Transverse colon (tissue), 4 donors: ENCODE results near the gene IDNK. TPM values are rescaled to one million over a fixed set of nuclear protein-coding genes. Genes with fewer than 3 reads are reported as not detected.
A peak's percentile ranks its signal among the peaks of the same experiment; 100 is the strongest.

Source experiments
- DNase-seq: peaks from one replicate; pipeline ENCODE4 v3.0.0-alpha.2; 2019
- H3K27ac ChIP-seq, 4 donors: fragments of 200-600 bp; sonication (generic); 2 replicates each; pipeline ENCODE4 v1.5.1; 2016 to 2018; ENCODE audit warnings: inconsistent platforms in 4 of 4
- H3K27me3 ChIP-seq: fragments of 200-600 bp; sonication (generic); 2 replicates; pipeline ENCODE4 v1.5.1; 2017; ENCODE audit warnings: inconsistent platforms
- H3K36me3 ChIP-seq, 4 donors: fragments of 200-600 bp; sonication (generic); 2 replicates each; pipeline ENCODE4 v1.5.1; 2017 to 2019; ENCODE audit warnings: inconsistent platforms in 4 of 4
- H3K4me1 ChIP-seq, 4 donors: fragments of 200-600 bp; sonication (generic); 2 replicates each; pipeline ENCODE4 v1.5.1; 2017 to 2020; ENCODE audit warnings: inconsistent platforms in 4 of 4
- H3K4me3 ChIP-seq, 4 donors: fragments of 200-600 bp; sonication (generic); 1 replicate in 1 of 4; 2 replicates in 3 of 4; pipeline versions ENCODE4 v1.5.1 to v1.6.1; 2017 to 2019; ENCODE audit warnings: inconsistent platforms in 4 of 4
- H3K9me3 ChIP-seq, 2 donors: fragments of 200-600 bp; sonication (generic); 2 replicates each; pipeline ENCODE4 v1.5.1; 2017 to 2019; ENCODE audit warnings: inconsistent platforms in 2 of 2
- EP300 ChIP-seq: sonication (generic); formaldehyde crosslinking; IDR thresholded peaks from one replicate; pipeline ENCODE4 v1.6.1; 2017; ENCODE audit warnings: antibody characterized with exemption, low read depth
- POLR2A ChIP-seq: fragments of 450-650 bp; IDR thresholded peaks from one replicate; pipeline ENCODE4 v1.6.1; 2016; ENCODE audit warnings: antibody characterized with exemption, mild to moderate bottlenecking, moderate library complexity
- POLR2AphosphoS5 ChIP-seq, 3 donors: sonication (generic); formaldehyde crosslinking; IDR thresholded peaks; one replicate each; pipeline ENCODE4 v1.6.1; 2016; ENCODE audit warnings: antibody characterized with exemption in 3 of 3
- WGBS, 2 donors: methylation state at CpG; one replicate each; pipeline ENCODE4 v1.1.5; 2018; ENCODE audit warnings: low coverage in 1 of 2; 5-methylcytosine and 5-hydroxymethylcytosine counted together
- in situ Hi-C, 4 donors: fragments of 200-750 bp; cut with MboI; loops; one replicate each; pipeline versions ENCODE4 v1.15.0 to v1.15.1; 2017; ENCODE audit warnings: low sequenced_read_pairs in 3 of 4, low pct_ligation_motif_present in 1 of 4, low pct_unique_long_range_greater_than_20kb in 1 of 4
- intact Hi-C: fragments of 100-400 bp; cut with DNase I; formaldehyde crosslinking; loops from one replicate; pipeline ENCODE4 v1.15.1; 2023; ENCODE audit warnings: low total_unique reads
- total RNA-seq, 4 donors: library from RNA; depleted of rRNA; stranded (reverse); fragments of >200 nt; gene quantifications; one replicate each; pipeline ENCODE4 v1.1.0, GENCODE V29; 2016
- TF ChIP-seq, protein P1 (sequence below), 5 experiments: fragments of 200-600 bp in 3 of 5; fragments of 450-650 bp in 2 of 5; sonication (generic) in 3 of 5; IDR thresholded peaks; 1 replicate in 2 of 5; 2 replicates in 3 of 5; pipeline ENCODE4 v1.5.1; 2016 to 2017; ENCODE audit warnings: antibody characterized with exemption in 5 of 5, inconsistent platforms in 3 of 5, mild to moderate bottlenecking in 2 of 5, moderate library complexity in 1 of 5

IDNK gene
- total RNA-seq, 4 donors from 2014 or later, result 4.6 to 18.7 TPM; not detected in 2

DNA sequence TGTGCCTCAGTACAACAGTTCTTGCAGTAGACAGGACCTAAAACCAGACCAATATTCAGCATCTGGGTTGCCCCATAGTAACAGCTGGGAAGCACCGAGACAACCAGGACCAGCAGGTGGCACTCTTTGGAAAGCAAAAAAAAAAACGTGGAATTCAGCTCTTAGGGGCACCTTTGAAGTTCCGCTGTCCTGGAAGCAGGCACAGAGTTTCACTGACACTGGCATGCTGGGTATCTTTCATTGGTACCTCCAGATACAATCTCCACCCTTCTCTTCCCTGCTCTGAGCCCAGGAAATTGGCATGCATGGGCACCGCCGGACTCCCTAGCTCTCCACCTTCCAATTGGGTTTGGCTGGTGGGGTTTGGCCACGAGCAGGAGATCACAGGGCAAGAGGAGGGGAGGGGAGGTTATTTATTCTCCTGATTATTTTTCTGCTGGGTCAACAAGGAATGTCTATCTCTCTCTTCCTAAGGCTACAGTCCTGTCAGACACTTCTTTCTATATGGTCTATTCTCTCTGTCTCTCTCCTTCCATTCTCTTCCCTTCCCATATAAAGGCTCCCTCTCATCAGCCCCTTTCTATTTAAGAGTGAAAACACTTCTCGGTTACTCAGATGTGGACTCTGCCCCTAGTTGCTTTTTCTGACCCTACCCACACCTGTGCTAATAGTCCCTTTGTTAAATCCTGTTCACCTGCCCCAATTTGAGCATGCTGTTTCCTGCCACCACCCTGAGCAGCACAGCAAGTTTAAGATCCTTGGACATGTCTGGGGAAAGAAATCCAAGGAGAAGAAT is 1.9 kb upstream of the IDNK start:
- intact Hi-C loops, result no loop called here
- DNase-seq, result peak; percentile 52

DNA sequence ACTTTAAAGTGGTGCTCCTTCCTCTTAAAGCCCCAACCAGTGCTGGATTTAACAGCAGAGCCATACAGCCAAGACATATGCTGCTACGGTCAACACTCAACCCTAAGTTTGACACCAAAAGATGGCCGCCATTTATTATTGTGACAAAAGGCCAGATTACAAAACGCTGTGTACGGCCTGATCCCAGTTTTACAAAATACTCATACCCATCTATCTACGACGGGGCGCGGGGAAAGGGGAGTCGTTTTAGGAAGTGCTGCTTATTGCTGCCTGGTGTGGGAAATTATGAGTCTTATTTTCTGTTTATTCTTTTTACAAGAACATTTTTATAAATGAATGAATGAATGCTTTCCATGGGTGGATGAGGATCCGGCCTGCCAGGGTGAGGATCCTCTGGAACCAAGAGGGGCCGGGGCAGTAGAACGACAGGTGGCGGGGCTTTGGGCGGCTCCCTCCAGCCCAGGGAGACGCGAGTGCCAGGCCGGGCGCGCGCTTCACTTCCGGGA is 457 bp upstream of the IDNK start:
- Histone ChIP-seq H3K4me3 (peak overlapping the region; percentile 63 to 82 (median 76)), H3K27ac (peak overlapping the region; percentile 90 to 94 (median 92)), H3K27me3 (no peaks in the 10 kb centered on the region), H3K9me3 (no peaks in the 10 kb centered on the region), H3K4me1 (peaks cover 0 to 28% (median 17%) of the 10 kb centered on the region in 4 donors), H3K36me3 (peaks cover 0 to 5% (median 0%) of the 10 kb centered on the region in 4 donors)
- in situ Hi-C loops, result loop anchor here in 3 of 4 donors (10.0 to 25.0 kb wide), 3 partner anchors 290 to 690 kb away; partner anchors contain the start of gene KIF27 (in 2 of the 3)
- TF ChIP-seq POLR2AphosphoS5 (IDR thresholded peaks at IDR 0.05) (no peak), POLR2A (no peak), EP300 (no peak)
- TF ChIP-seq, protein P1, sequence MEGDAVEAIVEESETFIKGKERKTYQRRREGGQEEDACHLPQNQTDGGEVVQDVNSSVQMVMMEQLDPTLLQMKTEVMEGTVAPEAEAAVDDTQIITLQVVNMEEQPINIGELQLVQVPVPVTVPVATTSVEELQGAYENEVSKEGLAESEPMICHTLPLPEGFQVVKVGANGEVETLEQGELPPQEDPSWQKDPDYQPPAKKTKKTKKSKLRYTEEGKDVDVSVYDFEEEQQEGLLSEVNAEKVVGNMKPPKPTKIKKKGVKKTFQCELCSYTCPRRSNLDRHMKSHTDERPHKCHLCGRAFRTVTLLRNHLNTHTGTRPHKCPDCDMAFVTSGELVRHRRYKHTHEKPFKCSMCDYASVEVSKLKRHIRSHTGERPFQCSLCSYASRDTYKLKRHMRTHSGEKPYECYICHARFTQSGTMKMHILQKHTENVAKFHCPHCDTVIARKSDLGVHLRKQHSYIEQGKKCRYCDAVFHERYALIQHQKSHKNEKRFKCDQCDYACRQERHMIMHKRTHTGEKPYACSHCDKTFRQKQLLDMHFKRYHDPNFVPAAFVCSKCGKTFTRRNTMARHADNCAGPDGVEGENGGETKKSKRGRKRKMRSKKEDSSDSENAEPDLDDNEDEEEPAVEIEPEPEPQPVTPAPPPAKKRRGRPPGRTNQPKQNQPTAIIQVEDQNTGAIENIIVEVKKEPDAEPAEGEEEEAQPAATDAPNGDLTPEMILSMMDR (IDR thresholded peaks at IDR 0.05), result no peak
- 16 to 30% methylated on average over 11 to 21 of the region's 21 CpGs for WGBS, 2 donors
- DNase-seq, result peak; percentile 79
- intact Hi-C loops, result no loop called here

More for the DNA sequence above, 1.9 kb upstream of the IDNK start:
- in situ Hi-C loops, result loop anchor here in 3 of 4 donors (10.0 to 25.0 kb wide), 3 partner anchors 291 to 691 kb away; partner anchors contain the start of gene KIF27 (in 2 of the 3)
- 18 to 19% methylated on average over 5 to 7 of the region's 7 CpGs for WGBS, 2 donors
- no peak overlapping the region for H3K27ac ChIP-seq
- no peaks in the 10 kb centered on the region for H3K27me3 ChIP-seq
- H3K4me1 ChIP-seq, result peaks cover 0 to 28% (median 17%) of the 10 kb centered on the region in 4 donors
- H3K9me3 ChIP-seq, result no peaks in the 10 kb centered on the region
- TF ChIP-seq EP300, result no peak
- no peak for TF ChIP-seq POLR2A
- TF ChIP-seq, protein P1 (IDR thresholded peaks at IDR 0.05), result peak; percentile 54 to 68 (median 60)
- TF ChIP-seq POLR2AphosphoS5 (IDR thresholded peaks at IDR 0.05), result no peak
- H3K4me3 ChIP-seq, result no peak overlapping the region
- no peaks in the 10 kb centered on the region for H3K36me3 ChIP-seq

DNA sequence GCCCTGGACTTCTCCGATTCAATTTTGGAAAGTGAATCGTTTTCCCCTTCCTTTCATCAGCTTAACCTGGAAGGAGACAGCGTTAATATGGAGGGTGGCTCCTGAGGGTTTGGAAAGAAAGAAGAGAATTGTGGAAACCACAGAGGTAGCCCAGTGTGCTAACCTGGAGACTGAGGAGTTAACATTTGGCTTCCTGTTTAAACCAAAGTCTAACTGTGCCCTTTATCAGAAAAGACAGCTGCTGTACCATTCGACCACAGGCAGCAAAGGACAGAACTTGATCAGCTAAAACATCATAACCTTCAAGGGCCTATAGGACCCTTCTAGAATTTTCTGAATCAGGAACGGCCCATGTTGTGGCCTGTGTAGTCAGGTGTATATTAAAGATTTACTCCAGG is 735 bp downstream of the IDNK start:
- in situ Hi-C loops (loop anchor here in 3 of 4 donors (10.0 to 25.0 kb wide), 3 partner anchors 289 to 689 kb away; partner anchors contain the start of gene KIF27 (in 2 of the 3)), intact Hi-C loops (no loop called here)
- Histone ChIP-seq H3K4me3 (peak overlapping the region; percentile 63 to 82 (median 76)), H3K4me1 (peaks cover 0 to 28% (median 17%) of the 10 kb centered on the region in 4 donors), H3K27me3 (no peaks in the 10 kb centered on the region), H3K36me3 (peaks cover 0 to 5% (median 0%) of the 10 kb centered on the region in 4 donors), H3K9me3 (no peaks in the 10 kb centered on the region), H3K27ac (peak overlapping the region; percentile 90 to 94 (median 92))
- WGBS, 2 donors, result 8 to 10% methylated on average over 2 to 5 of the region's 5 CpGs
- TF ChIP-seq POLR2AphosphoS5 (IDR thresholded peaks at IDR 0.05) (no peak), POLR2A (no peak), EP300 (no peak)
- TF ChIP-seq, protein P1 (IDR thresholded peaks at IDR 0.05), result no peak
- no peak for DNase-seq

DNA sequence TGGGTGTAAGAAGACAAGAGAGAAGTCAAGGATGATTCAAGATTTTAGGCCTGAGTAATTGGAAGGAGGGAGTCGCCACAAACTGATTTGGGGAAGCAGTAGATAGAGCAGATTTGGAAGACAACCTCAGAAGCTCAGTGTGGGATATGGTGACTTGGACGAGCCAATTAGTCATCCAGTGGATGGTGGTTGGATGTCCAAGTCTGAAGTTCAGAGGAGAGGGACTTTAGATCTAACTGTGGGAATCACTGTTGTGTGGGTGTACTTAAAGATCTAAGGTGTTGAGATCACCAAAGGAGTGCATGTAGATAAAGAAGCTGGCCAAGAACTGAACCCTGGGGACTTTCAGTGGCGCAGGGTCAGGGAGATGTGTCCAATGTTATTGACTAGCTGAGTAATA is 2.2 kb downstream of the IDNK start:
- 83 to 89% methylated on average over 1 to 3 of the region's 3 CpGs for WGBS, 2 donors

More for the DNA sequence above, 2.2 kb downstream of the IDNK start:
- no peak for DNase-seq
- Histone ChIP-seq H3K4me1 (peaks cover 0 to 35% (median 17%) of the 10 kb centered on the region in 4 donors), H3K9me3 (no peaks in the 10 kb centered on the region), H3K36me3 (peaks cover 0 to 5% (median 0%) of the 10 kb centered on the region in 4 donors), H3K4me3 (no peak overlapping the region), H3K27ac (no peak overlapping the region), H3K27me3 (no peaks in the 10 kb centered on the region)
- in situ Hi-C loops (loop anchor here in 1 of 4 donors (10.0 kb wide), 1 partner anchor 290 kb away; no protein-coding TSS in a partner anchor), intact Hi-C loops (no loop called here)
- TF ChIP-seq, protein P1 (IDR thresholded peaks at IDR 0.05), result no peak
